GM21619 (cell line): ENCODE measurements around the gene PPAT.
"Not testable (repeated sequence)": the region's sequence is repeated elsewhere in the genome, so short reads cannot be mapped to it uniquely, and the experiment has no call there.

Source experiments
- ATAC-seq: cut with Tn5 transposase; IDR thresholded peaks from one replicate; pipeline ENCODE4 v1.9.1; 2021; ENCODE audit not compliant: unreplicated experiment

The PPAT gene

GRCh38 chr4:56435140-56435926 lies at the start of gene PPAT:
Gene PPAT, minus strand, starts transcription at chr4:56435615. Its CDS starts 138 bp downstream, at chr4:56435477.
- ATAC-seq, result peak; percentile 71

DNA sequence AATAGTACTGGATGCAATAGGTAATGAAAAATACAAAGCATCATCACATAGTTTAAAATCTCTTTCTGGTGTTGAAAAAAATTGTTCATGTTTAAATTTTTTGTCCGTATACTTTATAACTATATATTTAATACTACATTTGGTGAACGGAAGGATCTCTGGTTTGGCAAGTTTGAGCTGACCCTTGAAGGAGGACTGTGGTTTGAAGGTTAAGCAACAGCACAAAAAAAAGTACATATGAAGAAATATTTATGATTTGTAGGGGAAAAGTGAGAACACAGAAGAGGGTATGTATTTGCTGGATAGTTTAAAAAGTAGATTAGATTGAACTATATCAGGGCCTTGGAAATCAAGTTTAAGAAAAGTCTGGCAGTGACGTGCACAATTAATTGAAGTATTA lies 45.3 kb upstream of the PPAT start:
- no peak for ATAC-seq

GRCh38 chr4:56477192-56477702 lies 41.8 kb upstream of the PPAT start:
- ATAC-seq, result no peak

DNA sequence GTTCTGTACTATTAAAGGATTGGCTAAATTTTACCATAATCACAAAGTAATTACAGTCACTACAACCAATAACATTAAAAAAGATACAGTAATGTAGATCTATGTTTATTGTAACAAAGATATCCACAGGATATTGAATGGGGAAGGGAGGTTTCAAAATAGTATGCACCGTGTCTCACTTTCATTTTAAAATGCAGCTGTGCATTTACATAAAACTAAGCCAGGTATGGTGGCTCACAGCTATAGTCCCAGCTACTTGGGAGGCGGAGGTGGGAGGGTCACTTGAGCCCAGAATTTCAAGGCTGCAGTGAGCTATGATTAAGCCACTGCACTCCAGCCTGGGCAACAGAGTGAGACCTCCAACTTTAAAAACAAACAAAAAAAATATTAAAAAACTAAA lies 40.5 kb upstream of the PPAT start:
- peak; percentile 79 for ATAC-seq

GRCh38 chr4:56469489-56470210 lies 34.2 kb upstream of the PPAT start:
- ATAC-seq, result no peak

DNA sequence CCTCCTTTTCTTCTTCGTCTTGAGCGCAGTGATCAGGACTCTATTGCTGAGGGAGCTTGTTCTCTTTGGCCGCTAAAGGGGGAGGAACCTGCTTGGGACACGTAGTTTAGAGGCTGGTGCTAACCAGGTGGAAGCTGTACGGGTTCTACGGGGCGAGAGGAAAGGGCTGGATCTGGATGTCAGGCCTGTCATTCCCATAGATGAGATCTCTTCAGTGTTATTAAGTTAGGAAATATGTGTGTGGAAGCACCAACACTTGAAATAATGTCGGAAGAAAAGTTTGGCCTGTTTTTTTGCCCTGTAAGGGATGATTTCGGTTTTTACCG lies 32.6 kb upstream of the PPAT start:
- ATAC-seq, result peak; percentile 52

DNA sequence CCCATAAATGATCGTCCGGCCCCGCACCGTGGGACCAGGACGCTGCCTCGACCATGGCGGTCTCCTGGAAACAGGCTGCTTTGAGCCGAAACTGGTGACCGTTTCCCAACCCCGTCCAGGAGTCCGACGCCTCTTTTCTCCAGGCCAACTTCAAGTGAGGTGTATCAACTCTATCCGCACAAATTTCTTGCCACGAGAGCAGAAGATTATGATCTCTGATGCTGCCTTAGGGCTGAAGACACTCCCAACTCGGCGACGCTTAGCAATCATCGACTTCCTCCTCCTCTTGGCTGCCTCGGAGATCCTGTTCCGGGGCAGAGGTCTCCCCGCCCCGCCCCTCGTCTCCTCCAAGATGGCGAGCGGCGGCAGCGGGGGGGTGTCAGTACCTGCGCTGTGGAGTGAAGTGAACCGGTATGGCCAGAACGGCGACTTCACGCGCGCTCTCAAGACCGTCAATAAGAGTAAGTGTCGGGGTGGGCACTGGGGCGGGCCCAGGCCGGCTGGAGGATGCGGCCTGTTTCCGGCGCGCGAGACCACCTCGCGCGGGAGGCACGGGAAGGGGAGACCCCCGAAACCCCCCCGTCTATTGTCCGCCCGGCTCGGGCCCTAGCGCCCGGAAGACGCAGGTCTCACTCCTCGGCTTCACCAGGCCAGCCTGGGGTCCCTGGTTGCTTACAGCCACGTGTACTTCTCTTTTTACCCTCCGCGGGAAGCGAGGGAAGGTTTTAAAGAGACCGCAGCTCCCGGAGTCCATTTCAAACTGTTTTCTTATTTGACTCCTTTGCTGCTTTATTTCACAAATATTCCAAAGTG lies 32.1 kb upstream of the PPAT start, which contains the start of gene SRP72:
Gene SRP72, plus strand, starts transcription at position 334 of the 813 bp plus-strand sequence. Its CDS starts 19 bp downstream, at position 353.
- peak; percentile 93 for ATAC-seq

DNA sequence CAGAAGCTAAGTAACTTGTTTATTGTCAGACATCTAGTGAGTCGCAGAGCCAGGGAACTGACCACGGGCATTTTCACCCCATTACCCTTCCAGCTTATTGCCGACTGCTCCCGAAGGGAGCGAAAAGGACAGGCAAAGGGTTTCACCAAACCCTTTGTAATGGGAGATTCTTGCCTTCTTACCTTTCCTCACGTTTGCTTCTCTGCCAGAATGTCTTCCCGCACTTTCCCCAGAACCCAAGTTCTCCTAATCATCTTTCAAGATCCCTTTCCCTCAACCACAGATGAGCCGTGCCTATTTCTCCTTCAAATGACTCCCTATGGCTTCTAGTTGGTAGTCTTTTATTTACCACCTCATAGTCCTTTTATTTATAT lies 31.5 kb upstream of the PPAT start:
- no peak for ATAC-seq

- not testable (repeated sequence) for ATAC-seq
These were observed 30.9 kb upstream of the PPAT start for GRCh38 chr4:56466296-56466761.

- ATAC-seq, result no peak
These were observed 30.3 kb upstream of the PPAT start for GRCh38 chr4:56465599-56466295.

GRCh38 chr4:56464581-56464980 lies 29.2 kb upstream of the PPAT start:
- no peak for ATAC-seq

DNA sequence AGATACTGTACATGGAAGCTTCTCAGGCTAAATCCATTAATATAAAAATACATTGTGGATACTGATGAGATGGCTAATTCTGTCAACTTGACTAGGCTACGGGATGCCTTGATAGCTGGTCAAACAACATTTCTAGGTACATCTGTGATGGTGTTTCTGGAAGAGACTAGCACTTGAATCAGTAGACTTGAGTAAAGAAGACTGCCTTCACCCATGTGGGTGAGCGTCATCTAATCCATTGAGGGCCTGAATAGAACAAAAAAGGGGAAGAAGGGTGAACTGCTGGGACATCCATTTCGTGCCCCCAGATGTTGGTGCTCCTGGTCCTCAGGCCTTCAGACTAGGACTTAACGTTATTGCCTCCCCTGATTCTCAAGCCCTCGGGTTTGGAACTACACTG lies 28.3 kb upstream of the PPAT start:
- no peak for ATAC-seq

- no peak for ATAC-seq
These were observed 26.7 kb upstream of the PPAT start for GRCh38 chr4:56462157-56462556.

DNA sequence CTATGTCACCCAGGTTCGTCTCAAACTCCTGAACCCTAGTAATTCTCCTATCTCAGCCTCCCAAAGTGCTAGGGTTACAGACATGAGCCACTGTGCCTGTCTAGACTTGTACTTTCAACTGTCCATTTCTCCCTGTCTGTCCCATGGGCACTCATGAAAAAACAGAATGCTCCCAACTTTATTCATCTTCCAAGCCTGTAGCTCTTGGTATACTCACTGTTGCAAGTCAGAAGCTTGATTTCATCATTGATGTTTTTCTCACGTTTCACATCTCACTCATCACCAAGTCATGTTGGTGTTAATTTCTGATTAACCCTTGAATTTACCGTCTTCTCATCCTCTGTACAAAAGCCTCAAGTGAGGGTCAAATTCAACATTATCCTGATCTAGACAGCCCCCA lies 24.7 kb upstream of the PPAT start:
- no peak for ATAC-seq

DNA sequence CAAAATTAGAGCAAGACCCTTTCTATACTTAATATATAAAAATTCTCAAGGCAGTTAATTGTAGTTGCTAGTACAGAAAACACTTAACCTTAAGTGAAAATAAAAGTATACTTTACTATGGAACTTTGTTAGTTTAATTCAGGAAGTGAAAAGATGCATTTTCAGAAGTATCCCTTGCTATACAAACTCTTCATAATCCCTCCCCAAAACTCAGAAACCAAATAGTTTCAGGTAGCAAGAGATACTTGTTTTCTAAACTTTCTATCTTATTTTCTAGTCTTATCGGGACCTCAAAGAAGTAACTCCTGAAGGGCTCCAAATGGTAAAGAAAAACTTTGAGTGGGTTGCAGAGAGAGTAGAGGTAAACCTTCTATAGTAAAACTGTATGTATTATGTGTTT lies 14.9 kb upstream of the PPAT start:
- no peak for ATAC-seq

GRCh38 chr4:56449475-56449874 lies 14.1 kb upstream of the PPAT start:
- ATAC-seq, result not testable (repeated sequence)

- no peak for ATAC-seq
These were observed 12.9 kb upstream of the PPAT start for GRCh38 chr4:56448301-56448700.

- no peak for ATAC-seq
These were observed 10.3 kb upstream of the PPAT start for GRCh38 chr4:56445699-56446098.

- no peak for ATAC-seq
These were observed 9.3 kb upstream of the PPAT start for GRCh38 chr4:56444719-56445118.

DNA sequence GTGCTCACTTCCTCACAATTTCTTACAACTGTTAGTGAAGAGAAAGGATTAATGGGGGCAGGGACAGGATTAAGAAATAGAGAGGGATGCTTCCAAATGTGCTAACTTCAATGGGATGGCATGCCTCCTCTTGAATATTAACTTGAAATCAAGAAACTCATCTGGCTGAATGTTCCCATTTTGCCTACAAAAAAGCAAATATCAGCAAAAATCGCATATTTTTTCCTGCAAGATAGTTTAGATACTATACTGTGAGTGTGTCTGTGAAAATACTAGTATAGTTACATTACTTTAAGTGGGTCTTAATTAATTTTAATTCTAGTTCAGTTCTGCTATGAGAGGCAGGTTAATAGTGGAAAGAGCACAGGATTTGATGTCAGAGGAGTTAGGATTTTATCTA lies 5.6 kb upstream of the PPAT start:
- no peak for ATAC-seq

DNA sequence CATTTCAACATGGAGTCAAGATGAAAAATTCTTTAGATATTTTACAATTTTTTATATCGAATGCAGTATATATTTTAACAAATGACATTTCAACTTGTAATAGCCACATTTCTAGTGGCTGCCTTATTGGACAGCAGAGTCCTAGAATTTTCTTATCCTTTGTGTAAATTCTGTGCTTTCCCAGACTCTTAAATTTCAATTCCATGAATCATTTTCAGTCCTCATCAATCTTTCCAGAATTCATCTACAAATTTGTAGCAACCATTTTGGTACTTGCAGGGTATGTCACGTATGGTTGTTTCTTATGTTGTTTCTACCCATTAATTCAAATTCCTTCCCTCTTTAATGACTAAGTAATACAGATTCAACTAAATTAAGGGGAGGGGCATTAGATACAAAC lies 3.4 kb upstream of the PPAT start:
- ATAC-seq, result no peak
